Cardiac muscle cell (in vitro differentiated cells and primary cell): Measurements from ENCODE around the gene STAB1. TPM values are rescaled to one million over a fixed set of nuclear protein-coding genes. Genes with fewer than 3 reads are reported as not detected.

Experiments
- DNase-seq, 2 donors: peaks; one replicate each; pipeline versions ENCODE4 v3.0.0 to v3.0.0-alpha.2; 2010 to 2017; ENCODE audit warnings: low read depth in 1 of 2, low spot score in 1 of 2
- H3K27ac ChIP-seq: fragments of 200-600 bp; sonication (generic); 2 replicates; pipeline ENCODE4 v1.5.1; 2016
- H3K27me3 ChIP-seq: fragments of 200-600 bp; sonication (generic); 2 replicates; pipeline ENCODE4 v1.6.0; 2016; ENCODE audit warnings: control low read depth
- H3K36me3 ChIP-seq: fragments of 200-600 bp; sonication (generic); 2 replicates; pipeline ENCODE4 v1.5.1; 2016; ENCODE audit warnings: control low read depth
- H3K4me1 ChIP-seq: fragments of 200-600 bp; sonication (generic); 2 replicates; pipeline ENCODE4 v1.8.1; 2017; ENCODE audit warnings: low read depth, mild to moderate bottlenecking, mixed run types
- H3K4me3 ChIP-seq: fragments of 200-600 bp; sonication (generic); 2 replicates; pipeline ENCODE4 v1.5.1; 2016; ENCODE audit warnings: mild to moderate bottlenecking
- H3K9me3 ChIP-seq: fragments of 200-600 bp; sonication (generic); 2 replicates; pipeline ENCODE4 v1.5.1; 2017; ENCODE audit warnings: low read depth, mild to moderate bottlenecking, control low read depth
- polyA plus RNA-seq: library from polyadenylated mRNA; unstranded; fragments of >200 nt; fragmentation: Nextera tagmentation; extraction: Ambion mirVana; gene quantifications from 2 replicates; pipeline ENCODE4 v1.2.1, GENCODE V29; 2016
- total RNA-seq: library from RNA; depleted of rRNA; stranded (reverse); fragments of >200 nt; gene quantifications from 2 replicates; pipeline ENCODE4 v1.2.3, GENCODE V29; 2016
- TF ChIP-seq, protein P1 (sequence below): IDR thresholded peaks from 2 replicates; pipeline ENCODE4 v1.5.1; 2012; ENCODE audit warnings: low read depth, mild to moderate bottlenecking, low read length

The STAB1 gene
- total and polyA plus RNA-seq, 2 experiments from 2014 or later: 2.2 TPM; not detected in 1

DNA sequence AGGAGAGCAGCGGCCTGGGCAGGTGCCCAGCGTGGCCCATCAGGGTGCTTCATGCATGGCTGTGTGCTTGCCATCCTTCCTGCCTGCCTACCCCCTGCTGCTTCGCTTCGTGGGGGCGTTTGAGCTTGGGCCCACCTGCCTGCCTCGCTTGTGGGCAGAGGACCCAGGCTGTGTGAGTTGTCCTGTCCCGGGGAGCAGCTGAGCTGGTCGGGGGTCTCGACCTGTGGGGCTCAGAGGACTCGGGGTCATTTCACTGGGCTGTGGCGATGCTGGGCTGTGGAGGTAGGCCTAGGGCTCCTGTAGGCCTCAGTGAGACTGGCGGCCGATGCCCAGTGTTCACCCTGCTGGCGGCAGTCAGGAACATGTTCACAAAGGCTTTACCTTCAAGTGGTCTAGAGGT is 12.1 kb upstream of the STAB1 start:
- no peak for DNase-seq
- Histone ChIP-seq H3K27me3 (no peaks in the 10 kb centered on the region), H3K4me3 (no peak overlapping the region), H3K36me3 (peaks cover 51% of the 10 kb centered on the region), H3K4me1 (peaks cover 26% of the 10 kb centered on the region), H3K9me3 (no peaks in the 10 kb centered on the region), H3K27ac (peak overlapping the region; percentile 91)
- TF ChIP-seq, protein P1, sequence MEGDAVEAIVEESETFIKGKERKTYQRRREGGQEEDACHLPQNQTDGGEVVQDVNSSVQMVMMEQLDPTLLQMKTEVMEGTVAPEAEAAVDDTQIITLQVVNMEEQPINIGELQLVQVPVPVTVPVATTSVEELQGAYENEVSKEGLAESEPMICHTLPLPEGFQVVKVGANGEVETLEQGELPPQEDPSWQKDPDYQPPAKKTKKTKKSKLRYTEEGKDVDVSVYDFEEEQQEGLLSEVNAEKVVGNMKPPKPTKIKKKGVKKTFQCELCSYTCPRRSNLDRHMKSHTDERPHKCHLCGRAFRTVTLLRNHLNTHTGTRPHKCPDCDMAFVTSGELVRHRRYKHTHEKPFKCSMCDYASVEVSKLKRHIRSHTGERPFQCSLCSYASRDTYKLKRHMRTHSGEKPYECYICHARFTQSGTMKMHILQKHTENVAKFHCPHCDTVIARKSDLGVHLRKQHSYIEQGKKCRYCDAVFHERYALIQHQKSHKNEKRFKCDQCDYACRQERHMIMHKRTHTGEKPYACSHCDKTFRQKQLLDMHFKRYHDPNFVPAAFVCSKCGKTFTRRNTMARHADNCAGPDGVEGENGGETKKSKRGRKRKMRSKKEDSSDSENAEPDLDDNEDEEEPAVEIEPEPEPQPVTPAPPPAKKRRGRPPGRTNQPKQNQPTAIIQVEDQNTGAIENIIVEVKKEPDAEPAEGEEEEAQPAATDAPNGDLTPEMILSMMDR: no peak

DNA sequence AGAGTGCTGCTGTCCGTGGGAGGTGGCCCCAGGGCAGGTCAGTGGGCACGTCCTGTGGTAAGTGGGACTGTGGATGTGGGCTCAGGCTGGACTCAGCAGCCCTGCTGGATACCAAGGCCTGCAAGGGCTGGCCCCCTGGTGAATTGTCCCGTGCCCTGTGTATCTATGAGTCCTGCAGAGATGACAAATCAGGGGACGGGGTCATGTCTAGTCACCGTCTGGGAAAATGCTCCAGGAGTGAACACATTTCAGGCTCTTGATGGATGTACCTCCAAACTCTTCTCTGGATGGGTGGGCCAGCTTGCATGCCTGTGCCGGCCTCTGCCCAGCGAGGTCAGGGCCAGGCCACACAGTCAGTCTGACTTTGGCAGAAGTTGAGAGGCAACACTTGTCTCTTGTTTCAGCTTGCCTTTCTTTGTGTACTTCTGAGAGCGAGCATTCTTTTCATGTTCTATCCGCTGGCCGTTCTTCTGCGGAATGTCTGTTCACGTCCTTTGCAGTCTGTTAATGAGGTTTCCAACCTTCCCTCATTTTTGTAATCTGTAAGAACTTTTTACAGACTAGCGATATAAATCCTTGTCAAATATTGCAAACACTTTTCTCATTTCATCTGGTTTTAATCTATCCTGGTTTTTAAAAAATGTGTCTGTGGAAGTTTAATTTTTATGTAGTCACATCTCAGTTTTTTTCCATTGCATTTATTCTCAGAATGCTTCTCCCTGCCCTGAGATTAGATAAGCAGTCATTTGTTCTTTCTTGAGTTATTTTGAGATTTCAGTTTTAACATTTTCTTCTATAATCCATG is 11.4 kb upstream of the STAB1 start:
- TF ChIP-seq, protein P1: no peak
- Histone ChIP-seq H3K4me3 (no peak overlapping the region), H3K9me3 (no peaks in the 10 kb centered on the region), H3K4me1 (peaks cover 26% of the 10 kb centered on the region), H3K36me3 (peaks cover 49% of the 10 kb centered on the region), H3K27me3 (no peaks in the 10 kb centered on the region), H3K27ac (peak overlapping the region; percentile 91)
- peak; percentile 55 to 73 for DNase-seq

DNA sequence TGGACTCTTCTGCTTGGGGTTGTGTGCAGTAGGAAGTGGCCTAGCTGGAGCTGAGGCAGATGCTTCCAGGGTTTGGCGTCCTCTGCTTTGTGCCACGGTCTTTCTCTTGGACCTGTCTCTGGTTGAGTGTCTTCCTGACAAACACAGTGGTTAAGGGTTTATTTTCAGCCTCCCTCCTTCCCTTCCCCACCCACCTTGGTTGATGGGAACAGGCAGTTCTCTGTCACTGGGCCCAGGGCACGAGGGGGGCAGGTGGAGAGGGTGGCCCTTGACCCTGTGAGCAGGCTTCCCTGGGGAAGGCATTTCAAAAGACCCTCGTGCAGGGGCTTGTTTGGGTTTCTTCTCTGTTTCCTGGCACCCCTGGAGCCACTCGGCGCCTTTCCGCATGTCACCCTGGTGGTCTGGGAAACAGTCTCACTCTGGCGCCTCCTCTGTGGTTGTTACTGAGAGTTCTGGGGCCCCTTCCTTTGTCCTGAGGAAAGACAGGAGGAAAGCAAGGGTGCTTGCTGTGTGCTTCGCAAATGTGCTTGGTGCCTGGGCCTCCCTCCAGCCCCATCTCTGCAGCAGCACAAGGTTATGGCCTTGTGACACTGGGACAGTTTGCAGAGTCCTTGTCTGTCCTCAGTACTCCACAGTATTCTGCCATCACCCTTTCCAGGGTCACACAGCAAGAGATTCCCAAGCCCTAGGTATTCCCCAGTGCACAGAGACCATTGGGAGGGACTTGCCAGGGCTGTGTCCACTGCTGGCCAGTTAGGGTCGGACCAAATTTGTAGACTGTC is 10.3 kb upstream of the STAB1 start:
- Histone ChIP-seq H3K36me3 (peaks cover 48% of the 10 kb centered on the region), H3K4me1 (peaks cover 26% of the 10 kb centered on the region), H3K27me3 (no peaks in the 10 kb centered on the region), H3K4me3 (no peak overlapping the region), H3K27ac (peak overlapping the region; percentile 91), H3K9me3 (no peaks in the 10 kb centered on the region)
- TF ChIP-seq, protein P1: no peak
- DNase-seq: no peak

DNA sequence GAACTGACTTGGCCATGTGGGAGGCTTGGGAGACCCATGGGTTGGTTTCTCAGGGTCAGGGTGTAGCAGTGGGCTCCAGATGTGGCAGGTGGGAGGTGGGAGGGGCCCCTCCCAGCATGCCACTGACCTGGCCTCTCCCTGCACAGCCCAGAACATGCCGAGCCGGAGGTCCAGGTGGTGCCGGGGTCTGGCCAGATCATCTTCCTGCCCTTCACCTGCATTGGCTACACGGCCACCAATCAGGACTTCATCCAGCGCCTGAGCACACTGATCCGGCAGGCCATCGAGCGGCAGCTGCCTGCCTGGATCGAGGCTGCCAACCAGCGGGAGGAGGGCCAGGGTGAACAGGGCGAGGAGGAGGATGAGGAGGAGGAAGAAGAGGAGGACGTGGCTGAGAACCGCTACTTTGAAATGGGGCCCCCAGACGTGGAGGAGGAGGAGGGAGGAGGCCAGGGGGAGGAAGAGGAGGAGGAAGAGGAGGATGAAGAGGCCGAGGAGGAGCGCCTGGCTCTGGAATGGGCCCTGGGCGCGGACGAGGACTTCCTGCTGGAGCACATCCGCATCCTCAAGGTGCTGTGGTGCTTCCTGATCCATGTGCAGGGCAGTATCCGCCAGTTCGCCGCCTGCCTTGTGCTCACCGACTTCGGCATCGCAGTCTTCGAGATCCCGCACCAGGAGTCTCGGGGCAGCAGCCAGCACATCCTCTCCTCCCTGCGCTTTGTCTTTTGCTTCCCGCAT is 7.9 kb upstream of the STAB1 start:
- Histone ChIP-seq H3K27ac (no peak overlapping the region), H3K27me3 (no peaks in the 10 kb centered on the region), H3K9me3 (no peaks in the 10 kb centered on the region), H3K4me3 (no peak overlapping the region), H3K4me1 (peaks cover 26% of the 10 kb centered on the region), H3K36me3 (peaks cover 53% of the 10 kb centered on the region)
- DNase-seq: no peak
- TF ChIP-seq, protein P1: no peak
